NCI-H2081 treated with DMSO at 0.1 percent for 48 hours (cell line): ENCODE data around the gene NUDT8.
"Not testable (repeated sequence)": the region's sequence is repeated elsewhere in the genome, so short reads cannot be mapped to it uniquely, and the experiment has no call there.

ENCODE experiments used
- DNase-seq: peaks from one replicate; lab custom pipeline; 2025; lab: John Stamatoyannopoulos, UW

NUDT8 gene

DNA sequence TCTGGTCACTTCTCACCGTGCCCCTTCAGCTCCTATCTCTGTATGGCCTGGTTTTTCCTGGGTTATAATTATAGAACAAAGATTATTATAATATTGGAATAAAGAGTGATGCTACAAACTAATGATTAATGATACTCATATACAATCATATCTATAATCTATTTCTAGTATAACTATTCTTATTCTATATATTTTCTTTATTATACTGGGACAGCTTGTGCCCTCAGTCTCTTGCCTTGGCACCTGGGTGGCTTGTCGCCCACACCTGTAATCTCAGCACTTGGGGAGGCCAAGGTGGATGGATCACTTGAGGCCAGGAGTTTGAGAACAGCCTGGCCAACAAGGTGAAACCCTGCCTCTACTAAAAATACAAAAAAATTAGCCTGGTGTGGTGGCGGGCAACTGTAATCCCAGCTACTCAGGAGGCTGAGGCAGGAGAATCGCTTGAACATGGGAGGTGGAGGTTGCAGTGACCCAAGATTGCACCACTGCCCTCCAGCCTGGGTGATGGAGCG lies 30.0 kb upstream of the NUDT8 start:
- DNase-seq, result not testable (repeated sequence)

DNA sequence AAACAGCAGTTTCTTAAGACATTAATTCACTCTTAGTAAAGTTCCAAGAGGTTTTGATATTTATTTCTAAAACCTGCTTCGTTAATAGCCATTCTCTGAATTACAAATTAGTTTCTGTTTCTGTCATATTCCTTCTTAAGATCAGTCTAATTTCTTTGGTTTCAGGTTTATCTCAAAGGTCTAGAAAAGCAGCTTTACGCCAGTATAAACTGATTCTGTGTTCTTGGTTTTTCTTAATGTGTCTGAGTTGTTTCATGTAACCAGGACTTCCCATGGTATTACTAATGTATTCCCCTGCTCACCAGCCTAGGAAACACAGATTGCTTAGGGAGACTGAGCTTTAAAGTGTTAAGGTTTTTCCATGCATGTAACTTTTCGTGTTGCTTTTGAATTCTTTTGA lies 27.6 kb upstream of the NUDT8 start:
- DNase-seq, result no peak

GRCh38 chr11:67656278-67656922 lies 26.7 kb upstream of the NUDT8 start:
- DNase-seq, result no peak

DNA sequence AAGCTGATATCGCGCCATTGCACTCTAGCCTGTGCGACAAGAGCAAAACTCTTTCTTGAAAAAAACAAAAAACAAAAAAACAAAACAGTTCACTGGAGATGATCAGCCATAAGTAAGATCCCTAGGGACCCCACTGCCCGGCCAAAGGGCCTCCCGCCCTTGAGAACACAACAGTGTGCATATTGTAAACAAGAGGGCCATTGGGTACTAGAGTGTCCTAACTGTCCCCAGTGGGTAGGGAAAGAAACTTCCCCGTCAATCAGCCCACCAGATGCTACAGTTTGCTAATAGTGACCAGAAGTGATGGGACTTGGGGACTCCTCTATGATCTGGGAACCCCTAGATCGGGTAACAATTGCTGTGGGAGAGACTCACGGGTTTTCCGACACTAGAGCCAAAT lies 24.5 kb upstream of the NUDT8 start:
- DNase-seq, result no peak

- no peak for DNase-seq
Observed at GRCh38 chr11:67652965-67653845, 23.5 kb upstream of the NUDT8 start.

DNA sequence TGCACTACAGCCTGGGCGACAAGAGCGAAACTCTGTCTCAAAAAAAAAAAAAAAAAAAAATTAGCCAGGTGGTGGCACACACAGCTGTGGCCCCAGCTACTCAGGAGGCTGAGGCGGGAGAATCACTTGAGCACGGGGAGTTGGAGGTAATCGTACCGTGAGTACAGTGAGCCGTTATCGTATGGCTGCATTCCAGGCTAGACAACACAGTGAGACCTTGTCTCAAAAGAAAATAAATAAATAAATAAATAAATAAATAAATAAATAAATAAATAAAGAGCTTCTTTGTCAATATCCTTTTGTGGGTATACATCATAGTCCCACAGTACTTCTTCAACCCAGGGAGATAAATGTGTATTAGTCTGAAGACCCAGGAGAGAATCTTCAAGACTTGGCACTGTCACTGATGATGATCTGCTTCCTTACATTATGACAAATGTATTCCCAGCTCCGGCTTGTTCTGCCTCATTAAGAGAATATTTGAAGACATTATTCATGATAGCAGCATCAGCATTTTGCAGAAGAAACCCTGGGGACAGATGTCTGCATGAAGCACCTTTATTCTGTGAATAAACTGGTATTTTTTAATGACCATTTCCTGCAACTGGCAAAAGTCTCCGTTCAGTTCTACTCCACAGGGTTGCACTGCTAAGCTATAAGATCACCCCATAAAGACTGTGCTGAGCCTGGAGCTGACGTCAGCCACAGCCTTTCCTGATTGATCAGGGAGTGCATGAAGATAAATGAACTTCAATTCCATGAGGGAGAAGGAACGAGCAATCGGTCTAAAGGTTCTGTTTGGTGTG lies 22.4 kb upstream of the NUDT8 start:
- no peak for DNase-seq

DNA sequence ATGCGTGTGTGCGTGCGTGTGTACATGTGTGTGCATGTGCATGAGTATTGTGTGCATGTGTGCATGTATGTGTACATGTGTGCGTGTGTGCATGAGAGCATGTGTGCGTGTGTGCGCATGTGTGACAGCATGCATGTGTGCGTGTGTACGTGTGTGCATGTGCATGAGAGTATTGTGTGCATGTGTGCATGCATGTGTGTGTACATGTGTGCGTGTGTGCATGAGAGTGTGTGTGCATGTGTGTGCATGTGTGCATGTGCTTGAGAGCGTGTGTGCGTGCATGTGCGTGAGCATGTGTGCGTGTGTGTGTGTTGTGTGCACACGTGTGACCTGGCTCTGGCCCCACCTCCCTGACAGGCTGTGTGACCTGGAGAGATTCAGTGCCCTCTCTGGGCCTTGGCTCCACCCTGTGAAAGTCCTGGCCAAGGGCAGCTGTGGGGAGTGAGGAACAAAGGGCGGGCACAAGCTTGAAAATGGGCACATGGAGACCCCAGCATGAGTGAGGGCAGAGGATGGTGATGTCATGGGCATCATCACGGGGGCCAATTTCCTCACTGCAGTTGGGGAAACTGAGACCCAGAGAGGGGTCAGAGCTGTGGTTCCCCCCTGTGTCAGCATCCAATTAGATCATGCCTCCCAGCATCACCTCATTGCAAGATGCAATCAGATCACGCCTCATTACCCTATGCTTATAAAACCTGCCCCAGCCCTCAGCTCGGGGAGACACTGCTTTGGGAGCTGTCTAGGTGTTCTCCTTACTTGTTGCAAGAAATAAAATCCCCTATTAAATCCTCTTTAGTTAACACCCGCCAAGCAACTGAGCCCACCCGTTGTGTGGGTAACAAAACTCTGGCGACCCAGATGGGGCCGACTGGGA lies 20.1 kb upstream of the NUDT8 start:
- DNase-seq, result no peak

GRCh38 chr11:67648796-67649613 lies 19.3 kb upstream of the NUDT8 start:
- no peak for DNase-seq

DNA sequence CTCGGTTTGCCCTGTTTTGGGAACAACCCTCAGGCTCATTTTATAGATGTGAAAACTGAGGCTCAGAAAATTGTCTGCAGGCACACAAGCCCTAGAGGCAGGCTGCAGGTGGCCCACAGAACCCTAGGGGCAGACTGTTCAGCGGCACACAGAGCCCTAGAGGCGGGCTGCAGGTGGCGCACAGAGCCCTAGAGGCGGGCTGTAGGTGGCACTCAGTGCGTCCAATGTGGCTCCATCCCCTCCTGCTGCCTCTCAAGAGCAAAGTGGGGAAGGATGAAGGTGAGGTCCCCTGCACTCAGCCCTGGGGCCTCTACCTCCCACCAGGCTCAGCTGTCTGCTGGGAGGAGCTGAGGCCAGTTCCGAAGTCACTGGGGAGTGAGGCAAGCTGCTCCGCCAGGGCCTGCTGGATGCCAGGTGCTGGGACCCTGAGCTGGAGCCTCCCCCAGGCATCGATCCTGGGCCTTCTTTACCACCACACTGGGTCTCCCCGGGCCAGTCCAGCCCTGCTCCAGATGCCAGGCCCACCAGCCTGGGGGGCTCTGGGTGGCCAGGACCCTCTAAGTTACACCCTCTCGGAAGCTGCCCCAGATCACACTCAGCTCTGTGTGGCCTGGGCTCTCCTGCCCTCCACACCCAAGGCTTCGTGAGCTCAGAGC lies 18.5 kb upstream of the NUDT8 start:
- DNase-seq, result no peak

- DNase-seq, result no peak
Observed at GRCh38 chr11:67647471-67647870, 17.7 kb upstream of the NUDT8 start.

DNA sequence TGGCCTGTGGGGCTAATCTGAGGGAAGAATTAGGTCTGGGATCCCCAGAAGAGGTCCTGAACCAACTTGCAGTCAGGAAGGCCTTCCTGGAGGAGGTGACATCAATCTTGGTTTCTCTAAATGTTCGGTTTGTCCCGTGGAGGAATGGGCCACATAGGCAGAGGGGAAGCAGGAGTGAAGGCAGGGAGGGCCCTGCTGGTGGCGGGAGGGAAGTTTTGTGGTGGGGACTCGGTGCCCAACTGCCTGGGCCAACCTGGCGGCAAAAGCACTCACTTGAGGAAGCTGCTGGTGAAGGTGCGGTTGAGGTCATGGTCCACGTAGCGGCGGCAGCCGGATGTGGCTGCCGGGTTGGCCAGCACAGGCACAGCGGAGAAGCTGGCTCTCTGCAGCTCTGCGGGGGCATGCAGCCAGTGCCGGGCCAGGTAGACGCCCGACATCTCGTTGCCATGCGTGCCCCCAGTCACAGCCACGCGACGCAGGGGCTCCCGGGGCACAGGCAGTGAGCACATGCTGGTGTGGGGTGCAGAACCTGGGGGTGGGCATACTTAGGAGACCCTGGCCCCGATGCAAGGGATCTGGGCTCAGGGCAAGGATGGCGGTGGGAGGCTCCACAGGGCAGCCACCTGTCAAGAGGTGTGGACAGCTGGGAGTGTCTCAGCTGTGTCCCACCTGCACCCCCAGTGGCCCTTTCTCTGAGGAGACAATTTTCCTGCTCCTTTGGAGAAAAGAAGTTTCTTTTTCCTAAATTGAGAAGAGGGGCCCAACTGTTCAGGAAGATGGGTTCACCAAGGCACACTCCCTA lies 17.0 kb upstream of the NUDT8 start:
- no peak for DNase-seq

GRCh38 chr11:67645521-67646461 lies 16.1 kb upstream of the NUDT8 start:
- DNase-seq, result no peak

- no peak for DNase-seq
Observed at GRCh38 chr11:67644472-67645418, 15.0 kb upstream of the NUDT8 start.

- no peak for DNase-seq
Observed at GRCh38 chr11:67644042-67644441, 14.3 kb upstream of the NUDT8 start.

DNA sequence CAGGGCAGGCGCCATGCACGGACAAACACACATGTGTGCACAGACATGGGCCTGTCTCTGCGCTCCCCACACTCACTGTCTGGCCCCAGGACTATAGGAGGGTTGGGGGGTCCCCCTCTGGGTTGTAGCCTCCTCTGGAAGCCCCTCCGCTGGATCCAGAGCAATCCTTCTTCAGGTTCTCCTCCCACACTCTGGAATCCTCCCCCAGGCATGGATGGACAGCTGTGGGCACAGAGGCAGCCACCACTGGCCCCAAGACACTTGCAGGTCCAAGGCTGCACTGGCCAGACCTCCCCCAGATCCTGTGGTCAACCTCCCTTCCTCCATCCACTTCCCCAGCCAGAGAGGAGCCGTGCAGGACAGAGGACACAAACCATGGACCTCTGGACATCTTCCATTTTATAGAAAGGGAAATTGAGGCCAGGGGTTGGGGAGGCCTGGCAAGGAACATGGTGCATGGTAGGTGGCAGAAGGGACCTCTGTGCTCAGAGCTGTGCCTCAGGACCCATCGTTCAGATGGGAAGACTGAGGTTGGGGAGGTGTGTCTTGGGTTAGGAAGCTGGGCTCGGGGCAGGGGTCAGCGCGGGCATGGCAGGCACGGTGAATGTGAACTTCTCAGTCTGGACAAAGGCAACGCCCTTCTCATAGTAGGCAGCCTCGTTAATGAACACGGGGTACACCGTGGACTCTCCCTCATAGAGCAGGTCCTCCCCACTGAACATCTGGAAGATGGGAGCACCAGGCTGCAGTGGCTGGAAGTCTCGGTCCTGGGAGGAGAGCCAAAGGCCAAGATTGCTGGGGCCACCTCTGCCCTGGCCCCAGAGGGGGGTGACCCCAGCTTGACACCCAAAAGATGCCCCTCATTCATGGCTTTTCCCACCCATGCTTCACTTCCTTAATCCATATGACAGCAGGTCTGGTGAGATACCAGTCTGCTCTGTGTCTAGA lies 12.7 kb upstream of the NUDT8 start:
- DNase-seq, result no peak
